ENCODE measurements around the gene SLC15A1.
A peak's percentile ranks its signal among the peaks of the same experiment; 100 is the strongest.

The SLC15A1 gene

DNA sequence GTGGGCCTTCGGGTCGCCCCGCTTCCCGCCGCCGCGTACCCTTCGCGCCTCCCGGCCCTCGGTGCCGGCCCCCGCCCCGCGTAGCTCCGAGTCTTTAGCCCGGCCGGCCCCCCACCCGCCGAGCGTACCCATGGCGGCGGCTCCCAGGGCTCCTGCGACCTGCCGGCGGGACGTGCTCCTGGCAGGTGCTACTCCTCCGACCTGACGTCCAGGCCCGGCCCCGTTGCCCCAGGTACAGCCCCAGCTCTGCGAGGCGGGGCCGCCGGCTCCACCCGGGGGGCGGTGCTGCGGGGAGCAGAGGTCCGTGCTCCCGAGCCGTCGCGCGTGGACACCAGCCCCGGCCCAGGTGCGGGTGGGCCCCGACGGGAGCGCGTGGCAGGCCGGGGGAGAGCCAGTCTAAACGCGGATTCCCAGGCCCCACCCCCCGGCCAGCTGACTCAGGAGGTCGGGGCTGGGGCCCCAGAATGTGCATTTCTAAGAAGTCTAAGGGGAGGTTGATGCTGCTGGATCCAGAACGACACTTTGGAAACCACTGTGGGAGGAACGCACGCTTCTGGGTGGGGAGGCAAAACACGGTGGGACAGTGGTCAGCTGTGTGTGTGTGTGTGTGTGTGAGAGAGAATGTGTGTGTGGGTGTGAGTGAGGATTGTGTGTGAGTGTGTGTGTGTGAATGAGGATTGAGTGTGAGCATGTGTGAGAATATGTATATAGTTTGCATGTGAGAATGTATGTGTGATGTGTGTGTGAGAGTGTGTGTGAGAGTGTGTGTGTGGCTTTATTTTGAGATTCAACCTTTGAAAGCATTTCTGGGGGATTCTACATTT, at the start of gene SLC15A1:
SLC15A1 (minus strand) TSS at position 206 of the 824 bp plus-strand sequence; CDS start at position 132, 74 bp downstream.
- TF ChIP-seq, protein P1, sequence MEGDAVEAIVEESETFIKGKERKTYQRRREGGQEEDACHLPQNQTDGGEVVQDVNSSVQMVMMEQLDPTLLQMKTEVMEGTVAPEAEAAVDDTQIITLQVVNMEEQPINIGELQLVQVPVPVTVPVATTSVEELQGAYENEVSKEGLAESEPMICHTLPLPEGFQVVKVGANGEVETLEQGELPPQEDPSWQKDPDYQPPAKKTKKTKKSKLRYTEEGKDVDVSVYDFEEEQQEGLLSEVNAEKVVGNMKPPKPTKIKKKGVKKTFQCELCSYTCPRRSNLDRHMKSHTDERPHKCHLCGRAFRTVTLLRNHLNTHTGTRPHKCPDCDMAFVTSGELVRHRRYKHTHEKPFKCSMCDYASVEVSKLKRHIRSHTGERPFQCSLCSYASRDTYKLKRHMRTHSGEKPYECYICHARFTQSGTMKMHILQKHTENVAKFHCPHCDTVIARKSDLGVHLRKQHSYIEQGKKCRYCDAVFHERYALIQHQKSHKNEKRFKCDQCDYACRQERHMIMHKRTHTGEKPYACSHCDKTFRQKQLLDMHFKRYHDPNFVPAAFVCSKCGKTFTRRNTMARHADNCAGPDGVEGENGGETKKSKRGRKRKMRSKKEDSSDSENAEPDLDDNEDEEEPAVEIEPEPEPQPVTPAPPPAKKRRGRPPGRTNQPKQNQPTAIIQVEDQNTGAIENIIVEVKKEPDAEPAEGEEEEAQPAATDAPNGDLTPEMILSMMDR (IDR thresholded peaks at IDR 0.05; ENCODE audit: low read depth, low read length, missing control alignments): no peak
- no peak for DNase-seq (ENCODE audit: extremely low read depth, low read depth)
- H3K4me3 ChIP-seq (replicated peaks; ENCODE audit: low read depth, low read length): no peak within 1 kb of the TSS

DNA sequence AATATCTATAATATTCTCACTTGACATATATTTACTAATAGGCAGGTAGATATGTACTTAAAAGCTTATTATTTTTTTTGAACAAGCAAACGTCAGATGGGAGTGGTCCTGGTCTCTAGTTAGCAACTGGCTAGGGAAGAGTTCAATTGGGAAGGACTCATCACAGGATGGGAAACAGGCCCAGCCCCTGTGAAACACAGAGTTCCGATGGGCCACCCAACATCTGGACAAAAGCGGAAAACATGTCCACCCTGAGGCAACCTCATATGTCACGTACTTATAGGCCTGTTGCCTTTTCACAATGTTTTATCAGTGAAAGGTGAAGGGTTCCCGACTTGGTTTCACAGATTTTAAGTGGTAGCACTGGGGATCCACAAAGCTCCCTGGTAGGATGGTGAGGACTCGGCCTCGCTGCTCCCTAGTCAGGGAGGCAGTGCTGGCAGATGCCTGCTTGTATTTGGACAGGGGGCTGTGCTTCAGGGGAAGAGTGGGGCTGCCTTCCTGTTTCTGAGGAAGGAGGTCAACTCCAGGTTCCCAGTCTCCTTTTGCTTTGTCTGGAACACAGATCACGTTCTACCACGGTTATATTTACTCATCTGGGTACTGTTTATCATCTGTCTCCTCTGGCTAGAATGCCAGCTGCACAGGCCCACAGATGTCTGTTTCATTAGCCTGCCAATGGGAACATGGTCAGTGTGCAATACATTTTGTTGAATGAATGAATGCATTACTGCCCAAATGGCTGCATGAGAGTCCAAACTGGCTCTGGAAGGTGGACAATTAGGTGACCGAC, 49.4 kb upstream of the SLC15A1 start:
- H3K4me3 ChIP-seq (replicated peaks; ENCODE audit: low read depth, low read length): no peak overlapping the region
- DNase-seq (ENCODE audit: extremely low read depth, low read depth): no peak
- TF ChIP-seq, protein P1 (IDR thresholded peaks at IDR 0.05; ENCODE audit: low read depth, low read length, missing control alignments): no peak

DNA sequence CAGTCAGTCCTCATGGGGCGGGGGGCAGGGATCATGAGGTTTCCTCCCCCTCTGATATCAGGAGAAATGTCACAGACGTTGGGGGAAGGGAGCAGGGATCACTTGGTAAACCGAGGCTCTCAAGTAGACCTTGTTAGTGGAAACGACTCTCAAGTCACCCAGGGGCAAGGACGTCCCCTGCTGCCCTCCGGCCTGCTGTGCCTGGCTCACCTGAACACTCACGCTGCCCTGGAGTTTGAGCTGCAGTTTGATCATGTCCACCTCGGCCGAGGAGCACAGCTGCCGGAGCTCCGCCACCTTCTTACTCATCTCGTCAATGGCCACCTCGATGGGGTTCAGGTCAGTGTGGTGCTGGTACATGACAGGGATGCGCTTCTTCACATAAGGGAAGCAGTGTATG, 47.6 kb upstream of the SLC15A1 start:
- no peak for DNase-seq (ENCODE audit: extremely low read depth, low read depth)
- H3K4me3 ChIP-seq (replicated peaks; ENCODE audit: low read depth, low read length): no peak overlapping the region
- TF ChIP-seq, protein P1 (IDR thresholded peaks at IDR 0.05; ENCODE audit: low read depth, low read length, missing control alignments): no peak

DNA sequence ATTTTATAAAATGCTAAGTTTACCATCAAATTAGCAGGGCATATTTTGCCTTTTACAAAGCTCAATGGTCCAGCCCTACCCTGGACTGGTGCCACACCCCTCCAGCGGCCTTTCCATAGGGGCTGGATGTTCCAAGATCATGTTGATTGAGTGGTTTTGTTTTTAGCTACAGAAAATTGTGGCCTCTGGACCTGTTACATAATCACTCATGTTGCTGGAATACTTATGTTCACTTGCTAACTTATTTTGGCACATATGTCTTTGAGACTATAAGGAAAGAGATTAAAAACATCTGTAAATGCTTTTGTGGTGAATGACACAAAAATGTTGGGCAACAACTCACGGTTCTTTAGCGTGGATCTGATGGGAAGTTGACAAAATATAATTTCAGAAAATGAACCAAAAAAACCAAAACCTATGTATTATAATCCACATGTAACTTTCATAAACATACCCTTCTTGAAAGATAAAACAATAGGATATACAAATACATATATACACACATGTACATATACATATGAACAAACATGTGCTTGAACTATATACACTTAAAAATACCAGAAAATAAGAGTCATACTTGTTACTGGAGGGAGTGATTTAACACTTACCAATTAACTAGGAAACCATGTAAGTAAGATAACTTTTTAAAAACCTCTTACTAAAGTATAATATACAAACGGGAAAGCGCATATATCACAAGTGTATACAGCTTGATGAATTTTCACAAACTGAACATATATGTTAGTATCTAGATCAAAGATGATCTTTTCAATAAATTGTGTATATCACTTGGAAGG, 46.6 kb upstream of the SLC15A1 start:
- TF ChIP-seq, protein P1 (IDR thresholded peaks at IDR 0.05; ENCODE audit: low read depth, low read length, missing control alignments): no peak
- peak; percentile 60 for DNase-seq (ENCODE audit: extremely low read depth, low read depth)
- no peak overlapping the region for H3K4me3 ChIP-seq (replicated peaks; ENCODE audit: low read depth, low read length)

DNA sequence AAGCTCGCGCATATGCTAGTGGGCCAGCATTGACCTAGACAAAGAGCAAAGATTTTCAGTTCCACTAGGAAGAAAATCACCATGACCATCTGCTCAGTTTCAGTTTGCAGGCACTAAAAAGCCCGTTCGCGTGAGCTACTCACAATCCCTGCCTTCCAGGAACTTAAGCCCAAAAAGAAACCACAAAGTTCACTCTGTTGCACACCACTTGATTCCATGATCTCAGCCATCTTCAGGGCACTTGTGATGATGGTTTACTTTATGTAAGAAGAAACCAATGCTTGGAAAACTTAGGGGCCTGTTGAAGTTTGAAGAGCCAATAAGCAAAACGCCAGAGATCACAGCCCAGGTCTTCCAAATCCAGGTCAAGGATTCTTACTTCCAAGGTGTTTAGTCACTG, 45.0 kb upstream of the SLC15A1 start:
- TF ChIP-seq, protein P1 (IDR thresholded peaks at IDR 0.05; ENCODE audit: low read depth, low read length, missing control alignments): no peak
- no peak for DNase-seq (ENCODE audit: extremely low read depth, low read depth)
- H3K4me3 ChIP-seq (replicated peaks; ENCODE audit: low read depth, low read length): no peak overlapping the region

DNA sequence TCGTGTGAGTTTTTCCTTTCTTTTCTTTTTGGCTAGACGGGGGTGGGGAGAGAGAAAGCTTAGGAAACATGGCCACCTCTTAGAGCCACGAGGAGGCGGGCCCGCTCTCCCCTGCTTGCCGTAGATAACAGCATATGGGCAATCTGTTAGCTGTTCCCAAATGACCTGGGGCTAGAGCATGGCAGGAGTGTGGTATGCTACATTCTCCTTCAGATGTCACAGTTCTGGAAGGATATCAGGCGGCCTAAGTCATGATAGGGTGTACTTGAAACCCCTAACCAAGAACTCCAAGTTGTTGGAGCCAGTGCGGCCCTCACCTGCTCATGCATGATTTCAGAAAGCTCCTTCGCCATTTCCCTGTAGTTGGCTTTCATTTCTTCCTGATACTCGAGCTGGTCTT, 44.3 kb upstream of the SLC15A1 start:
- TF ChIP-seq, protein P1 (IDR thresholded peaks at IDR 0.05; ENCODE audit: low read depth, low read length, missing control alignments): no peak
- DNase-seq (ENCODE audit: extremely low read depth, low read depth): no peak
- H3K4me3 ChIP-seq (replicated peaks; ENCODE audit: low read depth, low read length): no peak overlapping the region

Measured in HFF-Myc (cell line).